Hematopoietic multipotent progenitor cell (in vitro differentiated cells): Measurements from ENCODE around the gene CD96. TPM values are rescaled to one million over a fixed set of nuclear protein-coding genes. Genes with fewer than 3 reads are reported as not detected.
"Not testable (repeated sequence)": the region's sequence is repeated elsewhere in the genome, so short reads cannot be mapped to it uniquely, and the experiment has no call there.

Experiments
- DNase-seq, 3 donors: peaks; one replicate each; pipeline ENCODE4 v3.0.0-alpha.2; 2011 to 2015; ENCODE audit warnings: low read depth in 2 of 3, low spot score in 2 of 3
- total RNA-seq: library from RNA; depleted of rRNA; stranded (reverse); fragments of >200 nt; gene quantifications from one replicate; pipeline ENCODE4 v1.2.3, GENCODE V29; 2012

The CD96 gene
- total RNA-seq, 1 donor: 1.1 TPM

GRCh38 chr3:111617912-111618601, 76.1 kb downstream of the CD96 start:
- no peak for DNase-seq

GRCh38 chr3:111618945-111619344, 76.9 kb downstream of the CD96 start:
- no peak for DNase-seq

GRCh38 chr3:111619833-111620232, 77.8 kb downstream of the CD96 start:
- no peak for DNase-seq

GRCh38 chr3:111621535-111621934, 79.5 kb downstream of the CD96 start:
- no peak for DNase-seq

GRCh38 chr3:111627092-111627491, 85.1 kb downstream of the CD96 start:
- no peak for DNase-seq

DNA sequence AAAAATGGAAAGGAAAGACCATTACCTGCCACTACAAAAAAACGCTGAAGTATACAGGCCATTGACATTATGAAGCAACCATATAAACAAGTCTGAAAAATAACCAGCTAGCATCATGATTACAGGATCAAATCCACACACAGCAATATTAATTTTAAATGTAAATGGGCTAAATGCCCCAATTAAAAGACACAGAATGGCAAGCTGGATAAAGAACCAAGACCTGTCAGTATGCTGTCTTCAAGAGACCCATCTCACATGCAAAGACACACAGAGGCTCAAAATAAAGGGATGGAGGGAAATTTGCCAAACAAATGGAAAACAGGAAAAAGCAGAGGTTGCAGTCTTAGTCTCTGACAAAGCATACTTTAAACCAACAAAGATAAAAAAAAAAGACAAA, 87.0 kb downstream of the CD96 start:
- DNase-seq: not testable (repeated sequence)

DNA sequence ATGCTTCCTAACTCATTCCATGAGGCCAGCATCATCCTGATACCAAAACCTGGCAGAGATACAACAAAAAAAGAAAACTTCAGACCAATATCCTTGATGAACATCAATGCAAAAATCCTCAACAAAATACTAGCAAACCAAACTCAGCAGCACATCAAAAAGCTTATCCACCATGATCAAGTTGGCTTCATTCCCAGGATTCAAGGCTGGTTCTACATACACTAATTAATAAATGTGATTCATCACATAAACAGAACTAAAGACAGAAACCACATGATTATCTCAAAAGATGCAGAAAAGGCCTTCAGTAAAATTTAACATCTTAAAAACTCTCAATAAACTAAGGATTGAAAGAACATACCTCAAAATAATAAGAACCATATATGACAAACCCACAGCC, 88.6 kb downstream of the CD96 start:
- peak in 1 of 3 donors; percentile 5 for DNase-seq

DNA sequence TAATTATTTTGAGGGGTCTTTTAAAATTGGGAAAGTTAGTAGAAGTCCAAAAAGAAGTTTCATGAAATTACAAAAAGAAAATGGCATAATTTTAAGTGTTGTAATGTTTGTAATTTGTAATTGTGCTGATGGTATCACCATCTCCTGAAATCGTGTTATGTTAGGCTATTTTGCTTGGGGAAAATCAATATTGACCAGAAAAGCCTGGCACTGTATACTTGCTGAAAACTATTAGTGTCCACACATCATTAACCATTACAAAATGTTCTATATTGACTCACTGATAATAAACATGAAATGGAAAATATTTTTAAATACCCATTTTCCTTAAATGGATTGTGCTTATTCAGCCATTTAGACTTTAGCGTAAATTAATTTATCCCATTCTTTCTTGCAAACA, 93.4 kb downstream of the CD96 start:
- DNase-seq: no peak

GRCh38 chr3:111636366-111636885, 94.4 kb downstream of the CD96 start:
- DNase-seq: no peak

GRCh38 chr3:111639316-111639715, 97.3 kb downstream of the CD96 start:
- no peak for DNase-seq

DNA sequence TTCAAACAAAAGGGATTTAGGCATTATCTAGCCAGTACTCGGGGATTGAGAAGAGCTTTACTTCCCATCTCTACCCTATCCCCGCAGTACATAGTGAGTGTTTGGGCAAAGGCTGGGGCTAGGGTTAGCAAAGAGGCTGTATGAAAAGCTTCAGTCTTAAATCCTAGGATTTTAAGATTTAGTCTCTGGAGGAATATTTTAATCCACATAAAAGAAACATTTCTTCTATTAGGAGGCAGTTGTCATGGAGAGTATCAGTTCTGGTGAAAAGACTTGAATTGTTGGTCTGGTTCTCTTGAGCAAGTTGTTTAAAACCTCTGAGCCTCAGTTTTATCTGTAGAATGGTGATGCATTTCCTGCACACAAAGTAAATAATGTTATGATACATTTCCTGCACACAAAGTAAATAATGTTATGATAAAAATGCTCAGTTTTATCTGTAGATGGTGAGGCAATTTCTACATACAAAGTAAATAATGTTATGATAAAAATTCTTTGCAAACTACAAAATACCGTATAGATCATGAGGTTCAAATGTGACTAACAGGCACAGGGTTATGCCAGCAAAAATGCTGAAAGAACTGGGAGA, 107.1 kb downstream of the CD96 start:
- no peak for DNase-seq

DNA sequence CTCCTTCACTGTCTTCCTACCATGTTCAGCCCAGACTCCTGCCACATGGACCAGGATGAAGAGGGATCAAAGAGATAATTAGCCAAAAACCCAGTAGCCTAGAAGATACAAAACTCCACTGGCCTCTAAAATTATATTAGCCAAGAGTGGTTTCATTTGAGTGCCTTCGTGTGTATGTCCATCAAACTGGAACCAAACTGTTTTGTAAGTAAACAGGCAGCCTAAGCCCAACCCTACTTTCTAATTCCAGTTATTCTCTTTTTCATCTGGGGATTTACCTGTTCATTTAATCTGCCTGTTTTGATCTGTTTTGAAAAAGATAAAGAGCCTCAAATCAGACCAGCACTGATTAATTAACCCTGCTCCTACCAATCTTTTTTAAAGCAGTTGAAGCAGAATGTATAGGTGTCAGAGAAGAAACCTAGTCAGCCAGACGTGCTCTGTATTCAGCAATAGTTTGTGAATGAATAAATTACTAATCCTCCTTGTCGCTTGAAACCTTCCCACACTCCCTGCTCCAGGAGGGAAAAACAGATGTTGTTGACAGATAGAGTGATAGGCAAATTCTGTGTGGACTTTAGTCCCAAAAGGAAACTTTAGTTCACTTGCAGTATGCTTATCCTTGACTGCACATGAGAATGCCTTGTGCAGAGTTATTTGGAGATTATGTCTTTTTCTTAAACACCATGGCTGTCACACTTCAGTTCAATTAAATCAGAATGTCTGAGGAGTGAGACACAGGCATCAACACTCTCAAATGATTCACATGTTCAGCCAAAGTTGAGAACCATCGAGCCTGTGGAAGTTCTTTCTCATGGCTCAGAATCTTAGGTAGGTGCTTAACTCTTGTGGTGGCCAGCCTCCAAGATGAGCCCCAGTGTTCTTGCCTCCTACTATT, 108.6 kb downstream of the CD96 start:
- DNase-seq: no peak

DNA sequence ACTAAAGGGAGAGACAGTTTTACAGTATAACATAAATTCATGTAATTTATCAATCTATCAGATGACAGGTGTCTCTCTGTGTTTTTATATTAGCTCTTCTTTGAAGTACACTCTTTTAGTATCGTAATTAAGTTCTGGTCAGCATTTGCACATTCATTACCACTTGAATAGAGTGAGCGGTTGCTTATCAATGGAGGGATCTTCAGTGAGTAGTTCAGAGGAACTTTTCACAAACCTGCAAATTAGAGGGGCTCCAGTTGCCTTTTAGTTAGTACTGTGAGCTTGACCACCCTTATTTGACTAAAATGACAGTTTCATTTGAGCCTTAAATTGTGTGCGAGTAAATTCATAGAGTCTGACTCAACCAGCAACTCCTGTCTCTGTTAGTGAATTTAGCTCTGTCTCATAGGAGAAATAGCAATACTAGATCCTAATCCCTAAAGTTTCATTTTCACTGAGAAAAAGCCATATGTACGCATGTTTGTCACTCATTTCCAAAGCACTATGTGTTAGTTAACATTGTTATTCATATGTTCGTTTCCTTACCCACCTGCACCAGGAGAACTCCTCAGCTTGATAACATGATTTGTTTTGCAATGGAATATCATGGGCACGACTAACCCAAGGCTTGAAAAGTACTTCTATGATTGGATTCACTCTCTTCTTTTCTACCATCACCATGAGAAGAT, 110.6 kb downstream of the CD96 start:
- no peak for DNase-seq

- DNase-seq: no peak
Measured at GRCh38 chr3:111653766-111654165, 111.8 kb downstream of the CD96 start.

GRCh38 chr3:111662012-111662411, 120.0 kb downstream of the CD96 start:
- DNase-seq: no peak

- no peak for DNase-seq
Measured at GRCh38 chr3:111662907-111663306, 120.9 kb downstream of the CD96 start.

DNA sequence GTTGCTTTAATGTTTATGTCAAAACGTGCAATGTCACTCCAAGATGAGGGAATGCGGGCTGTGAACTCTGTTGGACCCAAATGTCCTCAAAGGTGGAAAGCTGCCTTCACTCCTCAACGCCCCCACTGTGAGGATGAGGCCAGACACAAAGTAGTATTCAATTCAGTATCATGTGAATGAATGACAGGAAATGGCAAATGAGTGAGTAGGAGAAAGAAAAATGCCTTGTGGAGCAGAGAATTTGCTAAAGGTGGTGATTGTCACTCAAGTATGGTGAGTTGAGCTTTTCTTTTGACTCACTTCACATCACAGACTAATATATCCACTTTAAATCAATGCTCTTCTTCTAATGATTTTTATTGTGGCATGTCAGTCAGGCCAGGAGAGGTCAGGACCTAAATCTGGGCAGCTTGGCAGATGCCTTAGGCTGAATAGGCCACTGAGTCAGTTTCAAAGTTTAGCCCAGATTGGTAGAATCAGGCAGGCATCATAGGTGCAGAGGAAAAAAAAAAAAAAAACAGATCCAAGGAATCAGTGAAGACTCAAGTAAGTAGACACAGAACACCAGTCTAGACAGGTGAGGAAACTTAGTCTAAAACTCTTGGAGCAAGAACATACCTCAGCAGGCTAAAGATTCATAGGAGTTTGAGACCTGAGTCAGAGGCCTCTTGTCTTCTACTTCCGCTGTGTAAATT, 124.2 kb downstream of the CD96 start:
- no peak for DNase-seq

DNA sequence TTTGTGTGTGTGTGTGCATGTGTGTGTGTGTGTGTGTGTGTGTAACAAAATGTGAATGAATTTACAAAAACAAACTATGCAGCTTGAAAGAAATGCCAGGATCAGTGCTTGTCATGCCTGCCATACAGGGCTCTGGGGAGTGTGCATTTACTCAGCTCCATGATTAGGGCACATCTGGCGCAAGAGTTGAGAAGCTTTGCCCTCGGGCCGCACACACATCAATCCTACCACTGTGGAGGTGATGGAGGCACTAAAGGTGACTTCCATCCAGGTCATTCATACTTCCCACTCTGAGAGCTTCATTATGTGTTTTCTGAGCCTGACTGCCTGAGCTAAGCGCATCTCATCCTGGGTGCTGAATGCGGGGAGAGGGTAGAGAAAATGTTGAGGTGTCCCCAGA, 125.2 kb downstream of the CD96 start:
- DNase-seq: no peak

- DNase-seq: peak; percentile 47 to 98 (median 93)
Measured at GRCh38 chr3:111667621-111668239, 125.7 kb downstream of the CD96 start.

DNA sequence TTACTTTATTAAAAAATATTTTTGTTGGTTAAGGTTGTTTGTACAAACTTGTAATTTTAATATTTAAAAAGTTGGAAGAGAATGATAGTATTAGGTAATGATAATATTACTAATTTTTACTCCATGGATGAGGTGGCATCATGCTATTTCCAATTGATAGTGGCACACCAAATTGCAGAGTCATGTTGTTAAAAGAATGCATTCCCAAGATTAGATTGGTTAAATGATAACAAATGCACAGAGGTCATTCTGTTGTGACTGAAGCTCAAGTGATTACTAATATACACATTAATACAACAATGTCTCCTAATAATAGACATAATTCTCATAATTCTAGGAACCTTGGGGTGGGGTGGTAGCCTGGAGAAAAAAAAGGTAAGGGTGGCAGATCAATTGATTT, 126.3 kb downstream of the CD96 start:
- DNase-seq: no peak
